ENCODE results near the gene OR51Q1.
A peak's percentile ranks its signal among the peaks of the same experiment; 100 is the strongest.

Gene OR51Q1, protein sequence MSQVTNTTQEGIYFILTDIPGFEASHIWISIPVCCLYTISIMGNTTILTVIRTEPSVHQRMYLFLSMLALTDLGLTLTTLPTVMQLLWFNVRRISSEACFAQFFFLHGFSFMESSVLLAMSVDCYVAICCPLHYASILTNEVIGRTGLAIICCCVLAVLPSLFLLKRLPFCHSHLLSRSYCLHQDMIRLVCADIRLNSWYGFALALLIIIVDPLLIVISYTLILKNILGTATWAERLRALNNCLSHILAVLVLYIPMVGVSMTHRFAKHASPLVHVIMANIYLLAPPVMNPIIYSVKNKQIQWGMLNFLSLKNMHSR

DNA sequence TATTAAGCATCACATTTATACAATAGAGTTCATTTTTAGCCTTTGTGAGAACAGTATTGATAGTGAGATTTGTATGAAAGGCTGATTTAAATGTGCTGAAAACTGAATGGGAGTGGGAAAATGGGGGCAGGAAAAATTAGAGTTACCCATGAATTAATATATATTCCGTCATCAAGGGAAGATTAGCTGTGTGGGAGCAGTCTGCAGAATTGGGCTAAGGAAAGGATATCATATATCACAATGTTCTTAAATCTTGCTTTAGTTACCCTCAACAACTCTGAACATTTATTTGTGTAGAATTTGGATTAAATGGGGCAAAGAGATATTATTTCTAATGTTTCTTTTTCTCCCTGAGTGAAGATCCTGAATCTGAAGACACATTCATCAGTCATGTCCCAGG is at the start of gene OR51Q1:
Gene OR51Q1 (plus strand): TSS at position 301 of the 400 bp plus-strand sequence. CDS start 90 bp downstream, at position 391.
- DNase-seq, result no peak

DNA sequence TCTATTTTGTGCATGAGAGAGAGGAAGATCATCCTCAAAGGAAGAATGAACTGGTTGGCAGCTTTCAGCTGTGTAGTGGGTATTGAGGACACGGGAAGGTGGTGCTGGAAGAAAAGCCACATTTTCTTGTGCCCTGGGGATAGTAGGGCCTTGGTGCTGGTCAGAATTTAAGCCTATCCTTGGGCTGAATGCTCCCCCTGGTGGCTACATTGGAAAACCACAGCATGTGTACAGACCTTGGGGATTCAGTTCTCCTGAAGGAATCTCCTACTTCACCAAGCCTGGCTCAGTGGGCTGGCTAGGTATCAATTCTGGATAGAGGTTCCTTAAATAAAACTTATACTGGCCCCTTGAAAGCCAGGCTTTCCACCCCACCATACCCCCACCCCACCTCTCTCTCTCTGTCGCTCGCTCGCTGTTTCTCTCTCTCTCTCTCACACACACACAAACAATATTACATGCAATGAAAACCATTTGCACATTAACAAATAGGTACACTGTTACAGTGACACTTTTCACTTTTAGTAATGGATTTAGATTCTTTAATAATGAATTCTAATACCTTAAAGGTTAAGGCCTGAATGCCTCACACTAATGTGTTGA is 41.1 kb upstream of the OR51Q1 start:
- peak; percentile 20 for DNase-seq

DNA sequence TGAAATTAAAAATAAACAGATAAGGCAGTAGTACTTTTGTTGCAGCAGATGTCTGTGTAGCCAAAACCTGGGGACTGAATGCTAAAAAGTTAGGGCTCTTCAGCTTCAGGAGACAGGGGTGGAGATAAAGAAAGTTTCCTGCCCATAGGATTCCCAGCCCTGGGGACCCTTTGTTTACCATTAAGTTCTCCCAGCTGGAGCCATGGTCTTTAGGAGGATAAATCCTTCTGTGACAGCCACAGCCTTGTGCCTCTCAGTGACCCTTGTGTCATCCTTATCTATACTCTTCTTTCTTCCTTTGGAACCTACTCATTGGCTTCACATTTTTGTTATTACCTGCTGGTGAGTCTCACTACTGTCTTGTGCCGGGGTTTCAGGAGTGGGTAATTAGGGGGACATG is 38.3 kb upstream of the OR51Q1 start, which contains the start of gene OR51M1:
Gene OR51M1 (plus strand): TSS at position 237 of the 400 bp plus-strand sequence. CDS start 5,587 bp downstream, outside the sequence.
- DNase-seq, result no peak

DNA sequence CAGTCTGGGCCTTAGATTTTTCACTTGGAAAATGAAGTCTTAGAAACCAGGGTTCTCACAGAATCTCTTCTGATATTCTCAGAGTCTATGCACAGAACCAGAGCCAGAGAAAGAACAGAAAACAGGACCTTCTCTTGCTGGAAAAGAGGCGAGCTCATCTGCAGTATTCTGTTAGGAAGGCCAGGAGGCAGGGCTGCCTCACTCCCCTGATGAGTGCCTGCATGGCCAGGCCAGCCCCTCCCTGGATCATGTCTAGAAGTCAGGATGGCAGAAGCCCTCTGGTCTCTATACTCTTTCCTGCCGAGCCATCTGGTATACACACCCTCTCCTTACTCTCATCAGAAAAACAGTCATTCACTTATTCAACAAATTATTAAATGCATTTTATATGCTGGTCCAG is 37.6 kb upstream of the OR51Q1 start:
- no peak for DNase-seq

GRCh38 chr11:5390210-5390609 is 31.7 kb upstream of the OR51Q1 start:
- DNase-seq, result no peak

GRCh38 chr11:5394091-5394490 is 27.8 kb upstream of the OR51Q1 start:
- DNase-seq, result no peak

- DNase-seq, result no peak
Observed at GRCh38 chr11:5398936-5399335, 23.0 kb upstream of the OR51Q1 start.

DNA sequence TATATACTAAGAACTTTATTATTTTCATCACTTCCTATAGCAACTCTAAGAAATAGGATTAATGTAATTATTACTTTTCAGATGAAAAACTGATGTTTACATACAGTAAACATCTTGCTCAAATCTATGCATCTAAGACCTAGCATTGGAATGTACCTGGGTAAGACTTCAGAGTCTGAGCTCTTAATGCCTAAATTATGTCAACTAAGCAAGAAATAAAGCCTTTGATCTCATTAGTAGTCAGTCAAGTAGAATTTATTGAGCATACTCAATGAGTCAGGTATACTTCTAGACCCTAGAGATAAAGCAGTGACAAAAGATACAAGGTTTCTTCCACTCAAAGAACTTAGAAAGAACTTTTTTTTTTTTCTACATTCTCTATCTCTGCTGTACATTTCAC is 16.7 kb upstream of the OR51Q1 start:
- DNase-seq, result no peak

GRCh38 chr11:5420993-5421392 is 918 bp upstream of the OR51Q1 start:
- DNase-seq, result no peak

DNA sequence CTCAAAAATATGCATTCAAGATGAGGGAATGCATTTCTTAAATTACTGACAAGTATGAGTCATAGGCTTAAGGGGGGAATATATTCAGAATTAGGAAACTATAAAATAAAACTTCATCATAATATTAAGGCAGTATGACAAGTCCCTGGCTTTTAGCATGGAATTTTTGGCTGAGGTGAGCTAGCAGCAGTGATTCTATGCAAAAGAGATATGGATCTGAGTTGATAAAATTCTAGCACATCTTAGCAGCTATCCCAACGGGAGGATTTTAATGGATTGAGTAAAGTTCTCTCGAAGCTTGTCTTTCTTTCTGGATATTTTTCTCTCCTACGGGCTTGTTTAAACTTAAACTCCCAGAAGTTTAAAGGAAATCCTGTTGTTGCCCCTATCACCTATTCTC is 1.2 kb downstream of the OR51Q1 start:
- no peak for DNase-seq

DNA sequence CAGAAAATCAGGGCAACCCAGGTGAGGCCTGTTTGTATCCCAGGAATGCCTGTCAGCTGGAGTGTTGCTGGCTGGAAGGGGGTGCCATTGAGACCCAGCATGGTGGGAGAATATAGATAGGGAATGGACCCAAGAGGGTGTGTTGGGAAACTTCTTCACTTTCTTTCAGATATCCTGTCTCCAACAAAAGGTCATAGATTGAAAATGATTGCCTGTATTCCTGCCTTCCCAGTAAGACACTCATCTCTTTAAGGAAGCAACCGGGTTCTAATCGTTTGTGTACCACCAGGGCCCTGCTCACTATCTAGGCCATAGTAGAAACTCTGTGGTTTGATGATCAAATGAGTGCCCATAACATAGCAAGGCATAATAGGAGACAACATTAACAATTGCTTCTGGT is 19.5 kb downstream of the OR51Q1 start, which contains the start of gene OR51I1:
Gene OR51I1 (minus strand): TSS at position 101 of the 400 bp plus-strand sequence. CDS start 0 bp downstream, at position 101.
- DNase-seq, result no peak

DNA sequence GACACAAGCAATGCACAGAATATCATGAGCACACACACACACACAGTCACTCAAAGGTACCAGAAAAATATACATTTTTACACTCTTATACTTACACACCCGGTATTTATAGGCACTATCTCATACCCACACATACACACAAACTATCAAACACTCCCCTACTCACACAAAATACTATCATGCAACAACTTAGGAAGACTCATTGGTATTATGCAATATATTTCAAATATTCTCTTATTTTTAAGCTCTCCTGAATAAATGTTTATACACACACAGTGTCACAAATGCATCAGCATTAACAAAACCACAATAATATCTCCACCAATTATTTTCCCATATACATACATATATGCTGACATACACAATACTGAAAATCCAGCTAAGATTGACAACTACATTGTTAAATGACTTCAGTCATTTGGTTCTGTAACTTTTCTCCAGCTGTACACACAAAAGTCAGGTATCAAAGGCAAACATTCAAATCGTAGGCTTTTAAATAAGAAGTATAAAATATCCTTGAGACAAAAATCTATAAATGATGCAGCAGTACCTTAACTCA is 22.0 kb downstream of the OR51Q1 start:
- DNase-seq, result no peak

DNA sequence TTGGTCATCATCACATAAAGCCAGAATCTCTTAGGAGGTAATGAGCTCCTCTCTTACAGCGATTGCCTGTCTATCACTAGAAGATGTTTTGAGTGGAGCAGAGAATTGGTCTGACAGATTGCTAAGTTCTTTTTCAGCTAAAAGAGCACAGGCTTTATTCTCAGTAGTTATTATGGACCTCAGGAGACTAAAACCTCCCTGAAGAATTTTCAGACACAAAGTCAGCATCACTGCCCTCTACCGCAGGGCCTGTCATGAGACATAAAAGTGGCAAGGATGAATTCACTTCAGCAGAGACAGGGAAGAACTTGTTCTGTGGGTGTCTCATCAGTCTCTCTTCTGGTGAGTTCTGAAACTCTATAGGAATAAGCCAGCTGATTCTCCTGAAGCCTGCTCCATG is 27.1 kb downstream of the OR51Q1 start, which contains the start of gene OR51I2:
Gene OR51I2 (plus strand): TSS at position 301 of the 400 bp plus-strand sequence. CDS start 4,166 bp downstream, outside the sequence.
- DNase-seq, result no peak

GRCh38 chr11:5449432-5449831 is 27.5 kb downstream of the OR51Q1 start:
- no peak for DNase-seq

DNA sequence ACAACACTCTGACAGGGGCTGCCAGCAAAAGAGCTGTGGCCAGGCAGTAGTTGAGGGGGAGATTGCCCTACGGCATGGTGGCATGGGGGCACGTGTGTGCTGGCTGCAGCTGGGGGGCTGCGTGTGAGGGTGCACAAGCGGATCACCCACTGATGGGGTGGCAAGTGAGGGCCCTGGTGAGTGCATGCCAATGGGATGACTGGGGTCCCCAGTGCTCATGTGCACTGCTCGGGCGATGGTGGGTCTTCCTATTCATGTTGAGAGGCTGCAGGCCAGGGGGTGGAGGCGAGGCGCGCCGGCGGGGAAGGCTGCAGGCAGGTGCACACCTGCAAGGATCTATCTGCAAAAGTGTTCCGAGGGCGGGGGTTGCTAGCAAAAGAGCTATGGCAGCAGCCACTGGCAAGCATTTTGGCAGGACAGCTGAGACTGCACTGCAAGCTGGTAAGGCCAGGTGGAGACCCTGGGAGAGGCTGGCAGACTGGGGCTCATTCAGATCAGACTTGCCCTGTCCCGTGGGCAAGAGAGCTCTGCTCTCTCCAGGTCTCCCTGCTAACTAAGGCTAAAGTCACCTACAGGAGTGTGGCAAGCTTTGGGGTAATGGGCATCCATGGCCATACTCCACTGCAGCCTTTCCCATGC is 39.2 kb downstream of the OR51Q1 start:
- no peak for DNase-seq

GRCh38 chr11:5467527-5467926 is 45.6 kb downstream of the OR51Q1 start:
- DNase-seq, result no peak
